HepG2 (cell line): ENCODE data around the gene MCM3AP. TPM values are rescaled to one million over a fixed set of nuclear protein-coding genes. Genes with fewer than 3 reads are reported as not detected.

Source experiments
- ATAC-seq: fragments of 200-7000 bp; cut with Tn5 transposase; 3 replicates; pipeline ENCODE4 v1.9.1; 2020; ENCODE audit warnings: mild to moderate bottlenecking, moderate library complexity
- BruUV-seq: library from RNA; stranded (reverse); fragments of 400-500 nt; replicated peaks from 2 replicates; lab custom pipeline; 2021; lab: Mats Ljungman, UMichigan
- CTCF ChIA-PET: fragments of 300-600 bp; formaldehyde crosslinking; extraction: SDS; loops from one replicate; lab custom pipeline; 2021; ENCODE audit warnings: low total read pairs, inconsistent platforms, low intra/inter-chr PET ratio; lab: Yijun Ruan, JAX
- POLR2A ChIA-PET: fragments of 350-600 bp; sonication (Branson Sonifier 250); formaldehyde crosslinking; loops from one replicate; lab custom pipeline; 2020; ENCODE audit warnings: antibody characterized with exemption, inconsistent platforms; lab: Yijun Ruan, JAX
- DNase-seq: peaks from one replicate; pipeline ENCODE4 v3.0.0-alpha.2; 2015; ENCODE audit warnings: low spot score
- FAIRE-seq: peaks from 3 replicates; lab custom pipeline; 2011; peaks lifted over from hg19 to GRCh38; lab: Jason Lieb, UNC
- H2AFZ ChIP-seq: one replicate; pipeline ENCODE4 v1.6.1; 2011; ENCODE audit warnings: low read length, inconsistent platforms
- H3K27ac ChIP-seq: fragments of 300-600 bp; 3 replicates; pipeline ENCODE4 v1.8.0; 2011; ENCODE audit warnings: mixed run types, mild to moderate bottlenecking, mixed read lengths, low read length, inconsistent platforms; ENCODE audit not compliant: insufficient read depth; ENCODE audit errors: extremely low read length
- H3K27me3 ChIP-seq, 2 experiments: fragments of 200-600 bp in 1 of 2; 2 replicates in 1 of 2; 3 replicates in 1 of 2; pipeline versions ENCODE4 v1.6.0 to v1.8.0; 2011; ENCODE audit warnings: low read length in 2 of 2, mild to moderate bottlenecking in 2 of 2, moderate library complexity in 2 of 2, inconsistent platforms in 1 of 2; ENCODE audit not compliant: insufficient read depth in 2 of 2, control insufficient read depth in 1 of 2
- H3K36me3 ChIP-seq, 2 experiments: fragments of 200-600 bp in 1 of 2; replicated peaks in 1 of 2; 2 replicates in 1 of 2; 3 replicates in 1 of 2; pipeline versions ENCODE4 v1.5.1 to v1.8.0; 2011; ENCODE audit warnings: low read length in 2 of 2, inconsistent platforms in 1 of 2; ENCODE audit not compliant: insufficient read depth in 2 of 2, control insufficient read depth in 1 of 2
- H3K4me1 ChIP-seq: 2 replicates; pipeline ENCODE4 v1.5.1; 2012; ENCODE audit warnings: low read length, inconsistent platforms; ENCODE audit not compliant: insufficient read depth
- H3K4me2 ChIP-seq: 2 replicates; pipeline ENCODE4 v1.6.0; 2011; ENCODE audit warnings: low read depth, low read length, inconsistent platforms
- H3K4me3 ChIP-seq, 3 experiments: fragments of 200-600 bp in 1 of 3; sonication (generic), shearing (Covaris generic) in 1 of 3; replicated peaks in 1 of 3; 2 replicates each; pipeline ENCODE4 v1.5.1; 2011 to 2016; ENCODE audit warnings: low read length in 3 of 3, inconsistent platforms in 2 of 3, low read depth in 2 of 3, mild to moderate bottlenecking in 2 of 3, control low read depth in 1 of 3, mixed read lengths in 1 of 3; ENCODE audit not compliant: insufficient read depth in 1 of 3
- H3K79me2 ChIP-seq: one replicate; pipeline ENCODE4 v1.6.1; 2011; ENCODE audit warnings: low read length, inconsistent platforms; ENCODE audit not compliant: insufficient read depth
- H3K9ac ChIP-seq: 2 replicates; pipeline ENCODE4 v1.6.0; 2011; ENCODE audit warnings: mild to moderate bottlenecking, low read depth, low read length, inconsistent platforms; ENCODE audit not compliant: insufficient read depth
- H3K9me3 ChIP-seq: 2 replicates; pipeline ENCODE4 v1.5.1; 2012; ENCODE audit warnings: mild to moderate bottlenecking, low read length
- H4K20me1 ChIP-seq: 2 replicates; pipeline ENCODE4 v1.6.0; 2011; ENCODE audit warnings: inconsistent platforms, mild to moderate bottlenecking, low read length, moderate library complexity; ENCODE audit not compliant: insufficient read depth
- CHD4 ChIP-seq: fragments of 200-600 bp; sonication (generic); IDR thresholded peaks from 2 replicates; pipeline ENCODE4 v1.7.0; 2017; ENCODE audit warnings: mild to moderate bottlenecking, low read length, borderline replicate concordance
- HMG20B ChIP-seq: conservative IDR thresholded peaks from 2 replicates; pipeline ENCODE4 v1.6.1; 2016; ENCODE audit warnings: missing genetic modification reagents, missing compliant biosample characterization
- KAT8 ChIP-seq: IDR thresholded peaks from 2 replicates; pipeline ENCODE4 v1.6.1; 2016; ENCODE audit warnings: missing genetic modification reagents, missing compliant biosample characterization
- MEIS1 ChIP-seq: sonication (generic); formaldehyde crosslinking; IDR thresholded peaks from 2 replicates; pipeline ENCODE4 v1.9.0; 2021; ENCODE audit warnings: mild to moderate bottlenecking, missing genetic modification reagents, moderate library complexity, borderline replicate concordance
- PHF20 ChIP-seq: sonication (generic); formaldehyde crosslinking; IDR thresholded peaks from 2 replicates; pipeline ENCODE4 v1.5.0; 2020; ENCODE audit warnings: mild to moderate bottlenecking, missing genetic modification reagents
- POLR2AphosphoS2 ChIP-seq: IDR thresholded peaks from 2 replicates; pipeline ENCODE4 v1.6.1; 2011; ENCODE audit warnings: low read depth, low read length, improper control_type of control experiment
- POLR2G ChIP-seq: fragments of 200-400 bp; formaldehyde crosslinking; IDR thresholded peaks from 2 replicates; pipeline ENCODE4 v1.6.1; 2018; ENCODE audit warnings: mild to moderate bottlenecking, low read depth, low read length, moderate library complexity
- SNAI1 ChIP-seq: sonication (generic); formaldehyde crosslinking; IDR thresholded peaks from 2 replicates; pipeline ENCODE4 v1.5.0; 2020; ENCODE audit warnings: mild to moderate bottlenecking, missing genetic modification reagents, borderline replicate concordance
- ZNF121 ChIP-seq: sonication (generic); formaldehyde crosslinking; IDR thresholded peaks from 2 replicates; pipeline ENCODE4 v1.5.0; 2020; ENCODE audit warnings: mild to moderate bottlenecking, missing genetic modification reagents
- ZNF773 ChIP-seq: sonication (generic); formaldehyde crosslinking; IDR thresholded peaks from 2 replicates; pipeline ENCODE4 v1.4.0; 2020; ENCODE audit warnings: missing genetic modification reagents, borderline replicate concordance
- WGBS: methylation state at CpG from one replicate; pipeline ENCODE4 v1.1.6; 2017; ENCODE audit warnings: low lambda C conversion rate; 5-methylcytosine and 5-hydroxymethylcytosine counted together
- in situ Hi-C: cut with HindIII; loops from 2 replicates; pipeline ENCODE4 v1.10.0; 2017; ENCODE audit warnings: low pct_unique_long_range_greater_than_20kb; ENCODE audit not compliant: extremely low pct_ligation_motif_present
- intact Hi-C: fragments of 100-400 bp; cut with micrococcal nuclease; formaldehyde crosslinking; loops from one replicate; pipeline ENCODE4 v1.10.0; 2022; ENCODE audit not compliant: unreplicated experiment
- polyA plus RNA-seq, 8 experiments: library from polyadenylated mRNA; depleted of rRNA in 3 of 8; stranded (reverse) in 7 of 8; unstranded in 1 of 8; fragments of >200 nt; fragmentation: Illumina TruSeq in 4 of 8; extraction: Trizol in 4 of 8; gene quantifications; 2 replicates each; pipeline versions ENCODE4 v1.2.1 to v1.2.3, GENCODE V29; 2011 to 2016; ENCODE audit warnings: low read depth in 4 of 8, missing spikeins in 1 of 8, mixed read lengths in 1 of 8; ENCODE audit not compliant: insufficient read depth in 1 of 8
- total RNA-seq, 5 experiments: library from RNA; depleted of rRNA; stranded (reverse); fragments of >200 nt; fragmentation: Illumina TruSeq; extraction: Trizol; gene quantifications; 2 replicates each; pipeline ENCODE4 v1.2.3, GENCODE V29; 2016; ENCODE audit warnings: low read depth in 1 of 5
- TF ChIP-seq, protein P1 (sequence below): IDR thresholded peaks from 2 replicates; pipeline ENCODE4 v1.6.1; 2016; ENCODE audit warnings: missing compliant biosample characterization, missing genetic modification reagents, borderline replicate concordance
- TF ChIP-seq, protein P2 (sequence below): IDR thresholded peaks from 2 replicates; pipeline ENCODE4 v1.6.1; 2016; ENCODE audit warnings: mild to moderate bottlenecking, missing biosample characterization, missing genetic modification reagents
- TF ChIP-seq, protein P3 (sequence below): IDR thresholded peaks from 2 replicates; pipeline ENCODE4 v1.6.1; 2016; ENCODE audit warnings: low read depth, borderline replicate concordance
- TF ChIP-seq, protein P4 (sequence below): sonication (generic); formaldehyde crosslinking; IDR thresholded peaks from 2 replicates; pipeline ENCODE4 v1.5.1; 2020; ENCODE audit warnings: missing genetic modification reagents, mild to moderate bottlenecking, borderline replicate concordance

The MCM3AP gene
- total and polyA plus RNA-seq, 2 of the 13 experiments (the other 11 are each of a cell fraction or from before 2014, with no cell fraction given): 27.0 to 54.7 TPM

DNA sequence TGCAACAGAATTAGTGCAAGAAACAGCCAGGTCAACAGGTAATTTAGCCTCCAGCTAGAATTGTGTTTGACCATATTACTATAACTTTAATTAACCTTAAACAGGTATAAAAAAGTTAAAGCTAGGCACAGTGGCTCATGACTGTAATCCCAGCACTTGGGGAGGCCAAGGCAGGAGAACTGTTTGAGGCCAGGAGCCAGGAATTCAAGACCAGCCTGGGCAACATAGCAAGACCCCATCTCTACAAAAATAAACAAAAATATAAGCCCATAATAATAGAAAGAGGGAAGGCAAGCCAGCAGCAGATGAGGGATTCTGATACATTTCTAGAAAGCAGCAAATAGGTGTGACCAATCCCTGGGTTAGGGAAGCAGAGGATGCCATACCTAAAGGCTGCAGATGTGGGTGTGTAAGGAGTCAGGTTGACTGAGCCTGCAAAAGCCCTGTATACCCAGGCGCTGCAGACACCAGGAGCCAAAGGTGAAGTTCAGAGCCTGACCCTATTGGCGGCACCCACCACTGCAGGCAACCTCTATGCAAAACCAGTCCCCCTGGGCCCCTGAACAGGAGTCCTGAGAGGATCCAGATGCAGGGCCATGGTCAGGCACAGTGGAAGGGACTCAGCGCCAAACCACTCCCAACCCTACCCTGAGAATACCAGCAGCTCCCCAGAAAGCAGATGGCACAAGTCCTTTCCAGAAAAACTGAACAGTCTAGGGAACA, 37.6 kb downstream of the MCM3AP start:
- Histone ChIP-seq H3K27me3 (no peaks in the 10 kb centered on the region), H3K9me3 (no peaks in the 10 kb centered on the region), H3K27ac (no peak overlapping the region), H2AFZ (no peak overlapping the region), H4K20me1 (no peaks in the 10 kb centered on the region; the same call in 1 of the 2 replicates), H3K4me1 (peaks cover 5% of the 10 kb centered on the region), H3K4me2 (no peak overlapping the region), H3K79me2 (no peaks in the 10 kb centered on the region)
- ChIA-PET POLR2A (no interaction called here), CTCF (no interaction called here)
- DNase-seq (no peak), FAIRE-seq (no peak)
- intact Hi-C loops (no loop called here), in situ Hi-C loops (no loop called here)
- no TSS peak for BruUV-seq
- TF ChIP-seq SNAI1 (no peak), MEIS1 (CRISPR knock-in tag) (no peak), ZNF773 (no peak), POLR2G (0 out of 2 replicates have a peak, but pooled peaks have one; percentile 31), PHF20 (CRISPR knock-in tag) (no peak), KAT8 (CRISPR knock-in tag) (no peak), CHD4 (no peak), POLR2AphosphoS2 (no peak), HMG20B (CRISPR knock-in tag) (no peak), ZNF121 (CRISPR knock-in tag) (peak; percentile 71)
- TF ChIP-seq, protein P1, sequence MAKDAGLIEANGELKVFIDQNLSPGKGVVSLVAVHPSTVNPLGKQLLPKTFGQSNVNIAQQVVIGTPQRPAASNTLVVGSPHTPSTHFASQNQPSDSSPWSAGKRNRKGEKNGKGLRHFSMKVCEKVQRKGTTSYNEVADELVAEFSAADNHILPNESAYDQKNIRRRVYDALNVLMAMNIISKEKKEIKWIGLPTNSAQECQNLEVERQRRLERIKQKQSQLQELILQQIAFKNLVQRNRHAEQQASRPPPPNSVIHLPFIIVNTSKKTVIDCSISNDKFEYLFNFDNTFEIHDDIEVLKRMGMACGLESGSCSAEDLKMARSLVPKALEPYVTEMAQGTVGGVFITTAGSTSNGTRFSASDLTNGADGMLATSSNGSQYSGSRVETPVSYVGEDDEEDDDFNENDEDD (CRISPR knock-in tag): no peak
- TF ChIP-seq, protein P2, sequence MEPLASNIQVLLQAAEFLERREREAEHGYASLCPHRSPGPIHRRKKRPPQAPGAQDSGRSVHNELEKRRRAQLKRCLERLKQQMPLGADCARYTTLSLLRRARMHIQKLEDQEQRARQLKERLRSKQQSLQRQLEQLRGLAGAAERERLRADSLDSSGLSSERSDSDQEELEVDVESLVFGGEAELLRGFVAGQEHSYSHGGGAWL (CRISPR knock-in tag): no peak
- TF ChIP-seq, protein P3, sequence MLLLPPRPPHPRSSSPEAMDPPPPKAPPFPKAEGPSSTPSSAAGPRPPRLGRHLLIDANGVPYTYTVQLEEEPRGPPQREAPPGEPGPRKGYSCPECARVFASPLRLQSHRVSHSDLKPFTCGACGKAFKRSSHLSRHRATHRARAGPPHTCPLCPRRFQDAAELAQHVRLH: no peak
- TF ChIP-seq, protein P4, sequence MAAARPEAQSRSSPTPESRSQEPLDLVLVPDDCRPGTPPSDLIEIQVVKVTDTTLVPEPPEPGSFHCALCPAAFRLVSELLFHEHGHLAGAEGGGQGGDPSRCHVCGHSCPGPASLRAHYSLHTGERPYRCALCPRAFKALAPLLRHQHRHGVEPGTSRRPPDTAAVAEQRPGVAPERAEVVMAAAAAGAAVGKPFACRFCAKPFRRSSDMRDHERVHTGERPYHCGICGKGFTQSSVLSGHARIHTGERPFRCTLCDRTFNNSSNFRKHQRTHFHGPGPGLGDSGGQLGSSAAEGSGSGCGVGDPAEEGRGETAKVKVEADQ (CRISPR knock-in tag): no peak
- TF ChIP-seq, all 625 proteins: peak for 2
- Histone ChIP-seq H3K36me3 (peaks cover 47 to 85% of the 10 kb centered on the region in 2 experiments), H3K9ac (no peak overlapping the region), H3K4me3 (no peak overlapping the region)
- 100% methylated on average over 1 of the region's 3 CpGs for WGBS
- ATAC-seq: 0 out of 3 replicates have a peak, but pooled peaks have one; percentile 14
